HG03280 (cell line): ENCODE data around the gene MAN1C1.

ENCODE experiments used
- ATAC-seq: cut with Tn5 transposase; IDR thresholded peaks from one replicate; pipeline ENCODE4 v1.9.1; 2021; ENCODE audit warnings: mild to moderate bottlenecking, moderate library complexity; ENCODE audit not compliant: unreplicated experiment

MAN1C1 gene

GRCh38 chr1:25707280-25708016 lies 90.9 kb downstream of the MAN1C1 start:
- ATAC-seq = no peak

DNA sequence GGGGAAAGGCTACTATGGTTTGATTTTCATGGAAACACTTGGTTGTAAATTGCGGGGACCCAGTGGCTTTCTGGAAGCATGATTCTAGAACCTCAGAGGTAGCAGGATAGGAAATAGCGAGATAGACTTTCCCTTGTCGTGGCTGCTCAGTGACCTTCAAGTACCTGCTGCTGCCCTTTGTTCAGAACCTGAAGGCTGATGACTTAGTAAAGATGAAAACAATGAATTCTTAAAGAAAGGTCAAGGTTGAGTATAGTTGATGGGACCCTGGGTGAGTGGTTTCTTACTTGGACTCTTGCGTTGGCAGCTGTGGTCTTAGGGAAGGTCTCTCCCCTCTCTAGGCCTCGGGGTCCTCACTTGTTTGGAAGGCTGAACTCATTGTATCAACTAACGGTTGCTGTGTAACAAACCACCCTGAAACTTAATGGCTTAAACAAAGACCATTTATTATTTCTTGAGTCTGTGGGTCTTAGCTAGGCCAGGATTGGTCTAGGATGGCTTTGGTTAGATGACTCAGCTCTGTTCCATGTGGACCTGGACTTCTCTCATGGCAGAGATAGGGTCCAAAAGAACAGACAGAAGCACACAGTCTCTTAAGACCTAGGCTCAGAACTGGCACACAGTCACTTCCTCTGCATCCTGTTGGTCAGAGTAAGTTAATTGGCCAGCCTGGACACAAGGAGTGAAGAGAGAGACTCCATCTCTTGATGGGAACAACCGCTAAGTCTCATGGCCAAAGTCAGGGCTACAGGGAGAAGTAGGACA lies 94.2 kb downstream of the MAN1C1 start:
- ATAC-seq = no peak

GRCh38 chr1:25711555-25712298 lies 95.1 kb downstream of the MAN1C1 start:
- no peak for ATAC-seq

GRCh38 chr1:25712299-25712970 lies 95.8 kb downstream of the MAN1C1 start:
- no peak for ATAC-seq

- no peak for ATAC-seq
Measured at GRCh38 chr1:25713961-25714360, 97.4 kb downstream of the MAN1C1 start.

DNA sequence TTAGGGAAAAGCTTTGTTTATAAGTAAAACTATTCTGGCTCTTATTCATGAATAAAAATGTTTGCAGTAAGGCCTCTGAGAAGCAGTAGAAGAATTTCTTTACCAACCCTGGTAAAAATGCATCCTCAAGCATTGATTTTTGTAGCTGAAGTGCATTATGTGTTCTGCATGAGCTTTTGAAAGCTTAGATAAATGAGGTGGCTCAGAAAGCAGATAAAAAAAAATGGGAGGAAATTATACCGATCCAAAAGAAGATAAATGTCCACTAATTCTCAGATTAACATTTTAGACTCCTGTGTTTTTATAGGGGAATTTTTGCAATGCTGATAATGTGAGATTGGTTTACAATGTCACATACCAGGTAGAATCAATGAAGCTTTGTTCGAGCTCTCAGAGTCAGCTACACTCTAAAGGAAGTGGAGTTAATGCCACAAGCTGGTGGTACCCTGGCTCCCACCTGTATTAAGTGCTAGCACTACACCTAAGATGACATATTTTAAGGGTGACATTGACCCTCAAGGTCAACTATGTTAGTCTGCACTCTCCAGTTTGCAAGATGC lies 97.9 kb downstream of the MAN1C1 start:
- no peak for ATAC-seq

DNA sequence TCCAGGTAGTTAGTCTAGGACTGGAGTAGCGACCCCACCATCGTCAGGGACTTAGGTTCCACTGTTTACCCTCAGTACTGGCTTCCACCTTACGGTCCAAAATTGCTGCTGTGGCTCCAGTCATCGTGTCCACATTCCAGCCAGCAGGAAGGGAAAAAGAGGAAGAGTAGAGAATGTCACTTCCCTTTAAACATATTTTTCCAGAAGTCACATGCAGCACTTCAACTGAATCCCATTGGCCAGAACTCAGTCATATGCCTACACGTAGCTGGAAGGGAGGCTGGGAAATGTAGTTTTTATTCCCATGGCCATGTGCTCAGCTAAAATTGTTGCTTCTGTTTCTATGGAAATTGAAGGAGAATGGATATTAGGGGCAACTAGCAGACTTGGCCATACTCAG lies 99.3 kb downstream of the MAN1C1 start:
- ATAC-seq = no peak

DNA sequence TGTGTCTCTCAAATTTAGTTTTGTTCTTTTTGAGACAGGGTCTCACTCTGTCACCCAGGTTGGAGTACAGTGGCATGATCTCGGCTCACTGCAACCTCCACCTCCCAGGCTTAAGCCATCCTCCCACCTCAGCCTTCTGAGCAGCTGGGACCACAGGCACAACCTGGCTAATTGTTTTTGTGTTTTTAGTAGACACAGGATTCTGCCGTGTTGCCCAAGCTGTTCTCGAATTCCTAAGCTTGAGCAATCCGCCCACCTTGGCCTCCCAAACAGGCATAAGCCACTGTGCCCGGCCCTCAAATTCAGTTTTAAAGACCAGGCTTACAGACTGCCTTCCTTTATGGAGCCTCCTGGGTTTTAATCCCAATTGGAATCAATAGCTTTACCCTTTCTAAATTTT lies 99.7 kb downstream of the MAN1C1 start:
- no peak for ATAC-seq

DNA sequence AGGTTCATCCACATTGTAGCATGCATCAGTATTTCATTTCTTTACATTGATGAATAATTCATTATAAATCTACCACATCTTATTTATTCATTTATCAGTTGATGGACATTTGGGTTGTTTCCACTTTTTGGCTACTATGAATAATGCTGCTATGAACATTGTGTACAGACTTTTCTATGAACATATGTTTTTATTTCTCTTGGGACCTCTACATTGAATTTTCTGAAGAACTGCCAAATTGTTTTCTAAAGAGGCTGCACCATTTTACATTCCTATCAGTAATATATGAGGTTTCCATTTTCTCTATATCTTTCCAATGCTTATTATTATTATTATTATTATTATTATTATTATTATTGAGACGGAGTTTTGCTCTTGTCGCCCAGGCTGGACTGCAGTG lies 102.1 kb downstream of the MAN1C1 start:
- no peak for ATAC-seq

- no peak for ATAC-seq
Measured at GRCh38 chr1:25720624-25721023, 104.0 kb downstream of the MAN1C1 start.

- ATAC-seq = no peak
Measured at GRCh38 chr1:25723250-25723880, 106.8 kb downstream of the MAN1C1 start.

- ATAC-seq = no peak
Measured at GRCh38 chr1:25724201-25724600, 107.6 kb downstream of the MAN1C1 start.

GRCh38 chr1:25724966-25725365 lies 108.4 kb downstream of the MAN1C1 start:
- no peak for ATAC-seq

- ATAC-seq = no peak
Measured at GRCh38 chr1:25725482-25725881, 108.9 kb downstream of the MAN1C1 start.

DNA sequence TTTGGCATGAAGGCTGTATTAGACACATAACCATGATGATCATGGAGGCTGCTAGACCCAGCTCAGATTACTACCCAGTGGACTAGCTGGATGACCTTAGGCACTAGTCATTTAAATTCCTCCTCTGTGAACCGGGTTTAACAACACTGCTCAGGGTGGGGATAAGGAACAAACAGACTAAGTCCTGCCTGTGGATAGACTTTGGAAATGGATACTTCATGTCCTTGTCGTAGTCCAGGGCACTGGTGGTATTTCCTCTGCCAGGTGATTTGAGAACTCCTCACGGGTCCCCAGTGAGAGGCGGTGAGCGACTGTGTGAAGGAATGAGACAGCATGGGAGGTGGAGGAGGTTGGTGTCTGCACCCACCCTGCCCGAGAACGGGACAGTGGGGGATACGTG lies 110.5 kb downstream of the MAN1C1 start:
- no peak for ATAC-seq

DNA sequence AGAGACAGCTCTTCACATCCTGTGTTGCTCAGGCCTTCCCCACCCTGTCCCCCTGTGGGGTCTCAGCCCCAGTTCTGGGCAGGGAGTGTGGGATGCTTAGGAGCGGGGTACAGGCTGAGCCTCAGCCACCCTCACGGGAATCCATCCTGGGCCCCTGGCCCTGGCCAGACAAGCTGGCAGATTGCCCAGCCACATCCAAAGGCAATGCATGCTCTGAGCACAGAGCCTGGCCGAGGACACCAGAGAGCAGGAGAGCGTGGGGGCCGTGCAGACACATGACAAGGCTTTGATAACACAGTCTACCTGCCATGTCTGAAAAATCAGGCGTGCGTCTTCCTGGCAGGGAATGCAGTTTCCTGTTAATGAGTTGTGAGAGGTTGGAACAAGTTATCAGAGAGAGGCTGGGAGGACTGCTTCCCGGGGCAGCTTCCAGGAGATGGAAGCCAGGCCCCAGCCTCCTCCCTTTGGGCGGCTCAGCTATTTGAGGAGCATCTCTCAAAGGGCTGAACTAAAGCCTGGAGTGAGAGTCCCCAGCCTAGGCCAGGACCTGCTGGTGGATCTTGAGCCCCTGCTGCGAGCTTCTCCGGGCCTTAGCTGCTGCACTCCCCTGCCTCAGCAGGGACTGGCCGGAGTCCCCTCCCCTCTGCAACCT lies 111.2 kb downstream of the MAN1C1 start:
- no peak for ATAC-seq

DNA sequence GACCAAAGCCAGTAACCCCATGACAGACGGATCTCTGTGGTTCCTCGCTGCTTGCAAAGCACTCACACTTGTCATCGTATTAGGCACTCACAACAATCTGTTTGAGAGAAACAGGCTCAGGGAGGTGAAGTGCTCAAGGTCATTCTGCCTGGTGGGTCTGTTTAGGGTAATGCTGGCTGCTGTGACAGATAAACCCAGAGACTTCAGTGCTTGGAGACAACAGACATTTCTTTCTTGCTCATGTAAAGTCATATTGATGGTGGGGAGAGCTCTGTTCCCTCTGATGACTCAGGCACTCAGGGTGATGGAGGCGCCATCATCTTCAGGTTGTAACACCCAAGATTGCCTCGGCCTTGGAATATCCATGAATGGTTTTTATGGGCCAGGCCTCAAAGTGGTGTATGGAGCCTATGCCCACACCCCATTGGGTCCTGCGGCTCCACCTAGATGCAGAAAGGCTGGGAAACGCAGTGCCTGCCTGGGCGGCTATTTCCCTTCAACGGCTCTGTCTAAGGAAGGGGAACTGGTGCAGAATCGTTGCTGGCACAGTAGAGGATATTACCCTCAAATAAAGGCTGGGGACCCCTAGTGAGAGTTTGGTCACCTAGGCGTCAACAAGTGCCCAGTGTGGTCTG lies 111.8 kb downstream of the MAN1C1 start:
- ATAC-seq = no peak

DNA sequence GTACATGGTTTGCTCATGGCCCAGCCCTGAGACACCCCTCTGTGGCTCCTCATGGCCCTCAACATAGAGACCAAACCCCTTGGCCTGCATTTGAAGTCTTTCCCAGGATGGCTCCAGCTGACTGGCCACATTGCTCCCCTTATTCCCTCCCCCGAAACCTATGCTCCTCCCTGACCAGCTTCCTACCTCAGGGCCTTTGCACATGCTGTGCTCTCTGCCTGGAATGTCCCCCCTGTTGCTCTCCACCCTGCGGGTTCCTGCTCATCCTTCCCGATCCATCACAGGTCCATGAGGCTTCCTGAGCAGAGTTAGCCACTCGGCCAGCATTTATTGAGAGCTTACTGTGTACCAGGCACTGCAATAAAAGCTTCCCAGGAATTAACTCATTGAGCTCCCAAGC lies 112.5 kb downstream of the MAN1C1 start:
- ATAC-seq = no peak
